ENCODE results near the gene SLC25A21. TPM values are rescaled to one million over a fixed set of nuclear protein-coding genes. Genes with fewer than 3 reads are reported as not detected.
"Not testable (repeated sequence)": the region's sequence is repeated elsewhere in the genome, so short reads cannot be mapped to it uniquely, and the experiment has no call there.

The SLC25A21 gene
- 1.3 and 1.9 TPM in 2 replicates for total RNA-seq (2014; rRNA removed; shearing (Covaris generic); ENCODE audit: low replicate concordance)

DNA sequence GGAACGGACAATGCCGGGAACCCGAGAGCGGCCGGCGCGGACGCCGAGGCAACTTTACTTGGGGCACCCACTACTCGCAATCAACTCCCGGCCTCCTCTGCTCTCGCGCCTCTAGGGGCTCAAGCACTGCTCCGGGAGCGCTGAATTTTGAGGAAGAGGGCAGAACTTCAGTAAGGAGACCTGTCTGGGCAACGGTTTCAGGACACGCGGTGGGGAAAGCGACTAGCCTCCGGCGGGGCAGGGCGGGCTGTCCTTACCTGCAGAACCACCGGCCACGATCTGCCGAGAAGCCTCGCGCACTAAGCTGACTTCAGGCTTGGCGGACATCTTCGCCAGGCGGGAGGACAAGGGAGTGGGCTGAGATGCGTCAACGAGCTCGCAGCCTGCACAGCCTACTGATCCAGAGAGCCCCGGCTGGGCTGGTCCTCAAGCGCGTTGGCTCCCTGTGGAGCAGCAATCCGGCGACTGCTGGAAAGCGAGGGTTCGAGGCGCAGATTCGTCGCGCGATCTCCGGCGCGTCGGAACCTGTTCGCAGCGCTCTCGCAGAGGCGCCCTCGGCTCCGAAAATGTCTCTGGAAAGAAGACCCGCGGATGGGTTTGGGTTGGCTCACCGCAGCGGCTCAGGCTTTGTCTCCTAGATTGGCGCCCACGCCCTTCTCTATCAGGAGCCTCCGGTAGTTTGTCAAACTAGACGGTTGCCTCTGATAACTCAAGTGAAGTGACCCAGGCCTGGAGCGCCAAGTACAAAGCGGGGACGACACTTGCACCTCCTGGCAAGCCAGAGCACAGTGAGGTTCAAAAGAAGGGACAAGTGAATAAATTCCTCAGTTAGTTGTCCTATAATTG is at the start of gene SLC25A21:
Gene SLC25A21, minus strand, starts transcription at position 583 of the 846 bp plus-strand sequence.
- in situ Hi-C loops (cut with HindIII; ENCODE audit: low pct_unique_long_range_greater_than_20kb, low sequenced_read_pairs) = no loop called here
- peak; percentile 84 for DNase-seq (ENCODE audit: low read depth)

DNA sequence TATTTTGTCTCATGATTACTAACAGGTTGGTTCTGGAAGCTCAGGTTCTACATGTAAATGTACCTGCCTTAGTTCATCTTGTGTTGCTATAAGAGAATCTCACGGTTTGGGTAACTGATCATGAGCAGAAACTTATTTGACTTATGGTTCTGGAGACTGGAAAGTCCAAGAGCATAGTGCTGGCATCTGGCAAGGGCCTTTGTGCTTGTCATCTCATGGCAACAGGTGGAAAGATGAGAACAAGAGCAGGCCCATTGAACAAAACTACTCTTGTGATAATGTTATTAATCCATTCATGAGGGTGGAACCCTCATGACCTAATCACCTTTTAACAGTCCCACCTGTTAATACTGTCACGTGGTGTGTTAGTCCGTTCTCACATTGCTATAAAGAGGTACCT is 48.7 kb upstream of the SLC25A21 start:
- no peak for DNase-seq (ENCODE audit: low read depth)
- in situ Hi-C loops (cut with HindIII; ENCODE audit: low pct_unique_long_range_greater_than_20kb, low sequenced_read_pairs) = no loop called here

GRCh38 chr14:37215345-37215744 is 42.9 kb upstream of the SLC25A21 start:
- DNase-seq (ENCODE audit: low read depth) = no peak
- in situ Hi-C loops (cut with HindIII; ENCODE audit: low pct_unique_long_range_greater_than_20kb, low sequenced_read_pairs) = no loop called here

DNA sequence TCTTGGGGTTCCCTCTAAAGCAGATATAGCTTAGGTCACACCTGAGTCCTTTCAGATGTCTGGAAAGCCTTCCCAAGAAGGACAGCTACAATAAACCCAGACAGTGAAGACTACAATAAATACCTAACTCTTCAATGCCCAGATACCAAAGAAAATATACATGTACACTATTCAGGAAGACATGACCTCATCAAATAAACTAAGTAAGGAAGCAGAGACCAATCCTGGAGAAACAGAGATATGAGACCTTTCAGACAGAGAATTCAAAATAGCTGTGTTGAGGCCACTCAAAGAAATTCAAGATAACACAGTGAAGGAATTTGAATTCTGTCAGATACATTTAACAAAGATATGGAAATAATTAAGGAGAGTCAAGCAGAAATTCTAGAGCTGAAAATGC is 40.6 kb upstream of the SLC25A21 start:
- in situ Hi-C loops (cut with HindIII; ENCODE audit: low pct_unique_long_range_greater_than_20kb, low sequenced_read_pairs) = no loop called here
- DNase-seq (ENCODE audit: low read depth) = no peak

GRCh38 chr14:37210448-37210847 is 38.0 kb upstream of the SLC25A21 start:
- in situ Hi-C loops (cut with HindIII; ENCODE audit: low pct_unique_long_range_greater_than_20kb, low sequenced_read_pairs) = no loop called here
- DNase-seq (ENCODE audit: low read depth) = no peak

GRCh38 chr14:37209617-37210016 is 37.2 kb upstream of the SLC25A21 start:
- DNase-seq (ENCODE audit: low read depth); in situ Hi-C loops (cut with HindIII; ENCODE audit: low pct_unique_long_range_greater_than_20kb, low sequenced_read_pairs): not testable (repeated sequence)

DNA sequence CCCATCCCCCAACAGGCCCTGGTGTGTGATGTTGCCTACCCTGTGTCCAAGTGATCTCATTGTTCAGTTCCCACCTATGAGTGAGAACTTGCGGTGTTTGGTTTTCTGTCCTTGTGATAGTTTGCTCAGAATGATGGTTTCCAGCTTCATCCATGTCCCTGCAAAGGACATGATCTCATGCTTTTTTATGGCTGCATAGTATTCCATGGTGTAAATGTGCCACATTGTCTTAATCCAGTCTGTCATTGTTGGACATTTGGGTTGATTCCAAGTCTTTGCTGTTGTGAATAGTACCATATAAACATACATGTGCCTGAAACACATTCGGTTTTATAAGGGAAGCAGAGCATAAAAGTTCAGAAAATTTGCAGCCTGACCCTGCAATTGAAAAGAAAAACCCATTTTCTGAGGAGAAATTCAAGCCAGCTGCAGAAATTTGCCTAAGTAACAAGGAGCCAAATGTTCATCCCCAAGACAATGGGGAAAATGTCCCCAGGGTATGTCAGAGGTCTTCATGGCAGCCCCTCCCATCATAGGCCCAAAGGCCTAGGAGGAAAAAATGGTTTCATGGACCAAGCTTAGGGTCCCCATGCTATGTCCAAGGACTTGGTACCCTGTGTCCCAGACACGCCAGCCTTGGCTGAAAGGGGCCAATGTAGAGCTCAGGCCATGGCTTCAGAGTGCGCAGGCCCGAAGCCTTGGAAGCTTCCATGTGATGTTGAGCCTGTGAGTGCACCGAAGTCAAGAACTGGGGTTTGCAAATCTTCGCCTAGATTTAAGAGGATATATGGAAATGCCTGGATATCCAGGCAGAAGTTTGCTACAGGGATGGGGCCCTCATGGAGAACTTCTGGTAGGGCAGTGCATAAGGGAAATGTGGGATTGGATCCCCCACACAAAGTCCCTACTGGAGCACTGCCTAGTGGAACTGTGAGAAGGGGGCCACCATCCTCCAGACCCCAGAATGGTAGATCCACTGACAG is 33.5 kb upstream of the SLC25A21 start:
- in situ Hi-C loops (cut with HindIII; ENCODE audit: low pct_unique_long_range_greater_than_20kb, low sequenced_read_pairs); DNase-seq (ENCODE audit: low read depth): not testable (repeated sequence)

GRCh38 chr14:37203423-37203822 is 31.0 kb upstream of the SLC25A21 start:
- no peak for DNase-seq (ENCODE audit: low read depth)
- in situ Hi-C loops (cut with HindIII; ENCODE audit: low pct_unique_long_range_greater_than_20kb, low sequenced_read_pairs) = no loop called here

GRCh38 chr14:37202812-37203211 is 30.4 kb upstream of the SLC25A21 start:
- DNase-seq (ENCODE audit: low read depth) = no peak
- in situ Hi-C loops (cut with HindIII; ENCODE audit: low pct_unique_long_range_greater_than_20kb, low sequenced_read_pairs) = no loop called here

DNA sequence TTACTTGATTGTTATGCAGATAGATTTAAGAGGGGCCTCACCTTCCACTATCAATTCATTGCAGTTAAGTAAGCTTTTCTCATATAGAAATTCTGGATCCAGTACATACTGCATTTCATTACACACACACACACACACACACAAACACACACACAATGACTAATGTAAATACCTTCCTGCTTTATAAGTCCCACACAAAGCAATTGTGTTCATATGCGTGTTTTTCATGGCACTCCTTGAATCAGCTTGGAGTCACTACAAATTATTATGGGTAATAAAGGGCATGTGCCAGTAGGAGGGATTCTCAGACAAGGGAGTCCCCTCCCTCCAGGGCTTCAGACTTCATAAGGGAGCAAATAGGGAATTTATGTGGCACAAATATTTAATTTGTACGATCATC is 29.9 kb upstream of the SLC25A21 start:
- no peak for DNase-seq (ENCODE audit: low read depth)
- in situ Hi-C loops (cut with HindIII; ENCODE audit: low pct_unique_long_range_greater_than_20kb, low sequenced_read_pairs) = no loop called here

GRCh38 chr14:37201724-37202123 is 29.3 kb upstream of the SLC25A21 start:
- in situ Hi-C loops (cut with HindIII; ENCODE audit: low pct_unique_long_range_greater_than_20kb, low sequenced_read_pairs) = no loop called here
- no peak for DNase-seq (ENCODE audit: low read depth)

DNA sequence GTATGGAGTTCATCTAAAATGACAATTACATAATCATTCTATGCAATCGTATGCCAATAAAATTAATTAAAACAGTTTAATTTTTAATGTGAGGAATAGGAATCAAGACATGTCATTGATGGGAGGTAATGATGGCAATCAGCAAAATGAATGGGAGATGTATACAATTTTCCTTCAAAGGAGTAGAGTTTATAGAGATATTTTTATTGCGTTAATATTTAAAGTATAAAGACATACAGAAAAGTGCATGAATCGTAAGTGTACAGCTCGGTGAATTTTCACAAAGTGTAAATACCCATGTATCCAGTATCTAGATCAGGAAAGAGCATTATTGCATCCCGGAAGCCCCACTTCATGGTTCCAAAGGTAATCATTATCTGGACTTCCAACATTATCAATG is 26.5 kb upstream of the SLC25A21 start:
- in situ Hi-C loops (cut with HindIII; ENCODE audit: low pct_unique_long_range_greater_than_20kb, low sequenced_read_pairs) = no loop called here
- DNase-seq (ENCODE audit: low read depth) = no peak

- in situ Hi-C loops (cut with HindIII; ENCODE audit: low pct_unique_long_range_greater_than_20kb, low sequenced_read_pairs) = no loop called here
- DNase-seq (ENCODE audit: low read depth) = no peak
Observed at GRCh38 chr14:37198273-37198598, 25.8 kb upstream of the SLC25A21 start.

DNA sequence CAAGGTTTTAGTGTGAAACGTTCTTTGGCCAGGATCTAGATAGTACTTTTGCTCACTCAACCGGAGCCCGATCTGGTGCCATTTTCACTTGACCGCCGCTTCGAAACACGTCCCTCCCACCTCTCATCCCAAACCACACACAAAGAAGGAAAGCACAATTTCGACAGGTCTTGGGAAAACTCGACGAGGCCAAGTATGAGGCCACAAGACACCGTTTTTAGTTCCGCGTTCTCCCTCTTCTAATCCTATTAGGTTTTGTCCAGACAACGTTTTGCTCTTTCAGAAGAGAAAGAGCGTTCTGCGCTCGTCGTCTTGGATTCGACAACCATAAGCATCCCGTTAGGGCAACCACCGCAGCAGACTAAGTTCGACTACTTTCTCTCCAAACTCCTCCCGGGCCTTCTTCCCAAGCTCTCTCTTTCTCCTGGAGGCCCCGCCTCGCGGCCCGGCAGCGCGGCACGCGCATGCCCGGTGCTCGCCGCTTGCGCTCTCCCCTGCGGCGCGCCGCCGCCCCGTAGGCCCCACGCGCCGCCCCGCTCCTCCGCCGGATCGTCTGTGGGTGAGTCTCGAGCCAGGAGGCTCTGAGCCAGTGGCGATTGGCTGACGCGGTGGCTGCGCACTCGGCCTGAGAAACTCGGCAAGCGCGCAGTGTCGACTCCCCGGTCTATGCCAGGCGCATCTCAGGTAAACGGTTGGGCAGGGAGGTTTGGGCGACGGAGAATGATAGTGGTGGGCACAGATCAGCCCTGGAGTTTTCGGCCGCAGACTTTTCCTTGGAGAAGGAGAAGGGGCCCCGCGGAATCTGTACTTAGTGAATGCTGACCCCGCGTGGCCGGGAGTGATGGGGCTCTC is 25.2 kb upstream of the SLC25A21 start, which contains the start of gene MIPOL1:
Gene MIPOL1, plus strand, starts transcription at position 517 of the 852 bp plus-strand sequence. CDS start 49,952 bp downstream, outside the sequence.
- peak; percentile 89 for DNase-seq (ENCODE audit: low read depth)
- in situ Hi-C loops (cut with HindIII; ENCODE audit: low pct_unique_long_range_greater_than_20kb, low sequenced_read_pairs) = no loop called here

GRCh38 chr14:37196604-37197420 is 24.4 kb upstream of the SLC25A21 start:
- DNase-seq (ENCODE audit: low read depth) = no peak
- in situ Hi-C loops (cut with HindIII; ENCODE audit: low pct_unique_long_range_greater_than_20kb, low sequenced_read_pairs) = no loop called here

DNA sequence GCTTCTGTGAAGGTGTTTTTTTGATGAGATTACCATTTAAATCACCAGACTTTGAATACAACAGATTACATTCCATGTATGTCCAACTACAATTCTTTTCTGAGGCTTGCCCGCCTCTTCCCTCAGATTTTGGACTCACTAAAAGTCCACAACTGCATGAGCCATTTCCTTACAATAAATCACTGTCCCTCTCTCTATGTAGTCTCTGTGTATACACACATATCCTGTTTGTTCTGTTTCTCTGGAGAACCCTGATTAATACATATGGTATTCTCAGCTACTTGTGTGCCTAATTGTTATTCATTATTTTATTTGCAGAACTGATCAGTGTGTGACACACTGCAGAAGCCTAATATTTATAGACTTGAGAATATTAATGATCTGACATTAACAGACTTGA is 22.9 kb upstream of the SLC25A21 start:
- in situ Hi-C loops (cut with HindIII; ENCODE audit: low pct_unique_long_range_greater_than_20kb, low sequenced_read_pairs) = no loop called here
- no peak for DNase-seq (ENCODE audit: low read depth)

GRCh38 chr14:37194698-37195097 is 22.3 kb upstream of the SLC25A21 start:
- in situ Hi-C loops (cut with HindIII; ENCODE audit: low pct_unique_long_range_greater_than_20kb, low sequenced_read_pairs) = no loop called here

More at GRCh38 chr14:37194698-37195097, 22.3 kb upstream of the SLC25A21 start:
- DNase-seq (ENCODE audit: low read depth) = no peak

Measured in Caki2 (cell line).